Inflammatory macrophage treated with lipopolysaccharide for 4 hours (primary cell): ENCODE results near the gene GEMIN7.
"Not testable (repeated sequence)": the region's sequence is repeated elsewhere in the genome, so short reads cannot be mapped to it uniquely, and the experiment has no call there.

Experiments
- DNase-seq: peaks from one replicate; pipeline ENCODE4 v3.0.0-alpha.2; 2020

GEMIN7 gene

GRCh38 chr19:45091031-45091923, 12.2 kb downstream of the GEMIN7 start:
- peak; percentile 99 for DNase-seq

GRCh38 chr19:45092747-45093678, 14.0 kb downstream of the GEMIN7 start, which contains the start of gene PPP1R37:
PPP1R37 (plus strand) TSS chr19:45093179; CDS start chr19:45093326, 147 bp downstream.
- DNase-seq: peak; percentile 98

GRCh38 chr19:45094137-45094536, 15.1 kb downstream of the GEMIN7 start:
- no peak for DNase-seq

- DNase-seq: no peak
These were observed 15.6 kb downstream of the GEMIN7 start for GRCh38 chr19:45094707-45095106.

GRCh38 chr19:45095496-45096413, 16.7 kb downstream of the GEMIN7 start:
- DNase-seq: peak; percentile 10

GRCh38 chr19:45096700-45097099, 17.6 kb downstream of the GEMIN7 start:
- no peak for DNase-seq

- no peak for DNase-seq
These were observed 18.4 kb downstream of the GEMIN7 start for GRCh38 chr19:45097450-45097775.

- peak; percentile 90 for DNase-seq
These were observed 18.9 kb downstream of the GEMIN7 start for GRCh38 chr19:45097776-45098520.

GRCh38 chr19:45098521-45099466, 19.7 kb downstream of the GEMIN7 start:
- DNase-seq: no peak

GRCh38 chr19:45099467-45100191, 20.6 kb downstream of the GEMIN7 start:
- no peak for DNase-seq

GRCh38 chr19:45100201-45100600, 21.1 kb downstream of the GEMIN7 start:
- no peak for DNase-seq

GRCh38 chr19:45100846-45101252, 21.8 kb downstream of the GEMIN7 start:
- DNase-seq: no peak

- no peak for DNase-seq
These were observed 22.7 kb downstream of the GEMIN7 start for GRCh38 chr19:45101806-45102205.

GRCh38 chr19:45102481-45102880, 23.4 kb downstream of the GEMIN7 start:
- DNase-seq: no peak

GRCh38 chr19:45103156-45103507, 24.1 kb downstream of the GEMIN7 start:
- DNase-seq: peak; percentile 21

GRCh38 chr19:45103508-45104319, 24.7 kb downstream of the GEMIN7 start:
- no peak for DNase-seq

GRCh38 chr19:45104658-45105349, 25.7 kb downstream of the GEMIN7 start:
- DNase-seq: no peak

GRCh38 chr19:45106363-45106762, 27.3 kb downstream of the GEMIN7 start:
- not testable (repeated sequence) for DNase-seq
